CD4-positive, CD25-positive, alpha-beta regulatory T cell (primary cell): Measurements from ENCODE around the gene PPIB. TPM values are rescaled to one million over a fixed set of nuclear protein-coding genes. Genes with fewer than 3 reads are reported as not detected.

Experiments
- ATAC-seq, 2 donors: fragments of 150-1000 bp; cut with Tn5 transposase; one replicate each; pipeline ENCODE4 v1.10.0; 2021; ENCODE audit warnings: low read depth in 2 of 2, moderate number of reproducible peaks in 2 of 2, moderate library complexity in 1 of 2
- DNase-seq, 3 donors: peaks; one replicate each; pipeline versions ENCODE4 v3.0.0 to v3.0.0-alpha.2; 2012 to 2022; ENCODE audit warnings: mixed read lengths in 1 of 3
- H3K27ac ChIP-seq: one replicate; pipeline ENCODE4 v1.7.0; 2013; ENCODE audit warnings: mild to moderate bottlenecking, low read length; ENCODE audit not compliant: insufficient read depth, poor library complexity, severe bottlenecking
- H3K27me3 ChIP-seq: one replicate; pipeline ENCODE4 v1.7.0; 2013; ENCODE audit warnings: low read length; ENCODE audit not compliant: control insufficient read depth, insufficient read depth
- H3K36me3 ChIP-seq: one replicate; pipeline ENCODE4 v1.7.0; 2013; ENCODE audit warnings: mild to moderate bottlenecking, low read length, moderate library complexity; ENCODE audit not compliant: control insufficient read depth, insufficient read depth
- H3K4me1 ChIP-seq: 2 replicates; pipeline ENCODE4 v1.7.0; 2013; ENCODE audit warnings: mild to moderate bottlenecking, low read length; ENCODE audit not compliant: insufficient read depth, control insufficient read depth, poor library complexity, severe bottlenecking
- H3K4me3 ChIP-seq: one replicate; pipeline ENCODE4 v1.7.0; 2013; ENCODE audit warnings: low read depth, mild to moderate bottlenecking, low read length, moderate library complexity
- H3K9me3 ChIP-seq, 2 experiments: 1 replicate in 1 of 2; 2 replicates in 1 of 2; pipeline ENCODE4 v1.7.0; 2013; ENCODE audit warnings: low read length in 2 of 2, mild to moderate bottlenecking in 1 of 2, moderate library complexity in 1 of 2; ENCODE audit not compliant: control insufficient read depth in 2 of 2
- H3K27ac Mint-ChIP-seq, 3 donors: one replicate each; pipeline ENCODE4 v1.8.0; 2020 to 2022; ENCODE audit warnings: mild to moderate bottlenecking in 3 of 3, mixed read lengths in 3 of 3, moderate library complexity in 2 of 3
- H3K27me3 Mint-ChIP-seq: one replicate; pipeline ENCODE4 v1.8.0; 2022; ENCODE audit warnings: mild to moderate bottlenecking, mixed read lengths
- H3K36me3 Mint-ChIP-seq: one replicate; pipeline ENCODE4 v1.8.0; 2020; ENCODE audit warnings: mixed read lengths
- H3K4me1 Mint-ChIP-seq, 4 donors: one replicate each; pipeline ENCODE4 v1.8.0; 2020 to 2022; ENCODE audit warnings: mixed read lengths in 4 of 4, mild to moderate bottlenecking in 1 of 4
- H3K4me3 Mint-ChIP-seq, 4 donors: one replicate each; pipeline ENCODE4 v1.8.0; 2020 to 2022; ENCODE audit warnings: mild to moderate bottlenecking in 4 of 4, mixed read lengths in 4 of 4, moderate library complexity in 3 of 4
- H3K9me3 Mint-ChIP-seq, 7 donors: one replicate each; pipeline ENCODE4 v1.8.0; 2020 to 2022; ENCODE audit warnings: mixed read lengths in 7 of 7, mild to moderate bottlenecking in 3 of 7, moderate library complexity in 2 of 7
- polyA plus RNA-seq, 4 donors: library from polyadenylated mRNA; unstranded; fragments of 300-500 nt; fragmentation: Illumina TruSeq; gene quantifications; one replicate each; pipeline ENCODE4 v1.2.3, GENCODE V29; 2021
- total RNA-seq: library from RNA; stranded (reverse); gene quantifications from one replicate; pipeline ENCODE4 v1.2.3, GENCODE V29; 2022

PPIB gene
- total and polyA plus RNA-seq, 5 donors from 2014 or later, result 171 to 624 (median 558) TPM

DNA sequence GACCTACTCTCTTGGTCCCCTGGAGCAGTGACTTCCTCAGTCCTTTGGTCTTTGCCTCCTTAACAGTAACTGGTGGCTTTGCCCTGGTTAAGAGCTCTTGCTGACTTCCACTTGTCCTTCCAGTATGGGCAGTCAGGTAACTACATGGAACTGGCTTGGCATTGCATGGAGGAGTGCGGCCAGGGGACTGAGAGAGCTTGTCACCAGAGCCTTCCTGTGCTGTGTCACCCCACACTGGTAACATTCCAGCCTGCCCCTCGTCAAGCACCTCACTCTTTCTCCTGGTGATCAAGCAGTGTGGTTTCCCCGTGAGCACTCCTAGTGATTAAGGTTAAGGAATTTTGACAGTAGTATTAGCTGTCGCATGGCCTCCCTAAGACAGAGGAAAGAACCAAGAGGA, 30.6 kb downstream of the PPIB start:
- Histone ChIP-seq H3K9me3 (no peaks in the 10 kb centered on the region), H3K27ac (no peak overlapping the region), H3K4me3 (no peak overlapping the region), H3K36me3 (peaks cover 91% of the 10 kb centered on the region), H3K4me1 (no peaks in the 10 kb centered on the region), H3K27me3 (no peaks in the 10 kb centered on the region)
- H3K4me3 Mint-ChIP-seq, result no peak overlapping the region
- peak overlapping the region in 1 of 3 donors; percentile 82 for H3K27ac Mint-ChIP-seq
- no peaks in the 10 kb centered on the region for H3K27me3 Mint-ChIP-seq
- H3K4me1 Mint-ChIP-seq, result no peaks in the 10 kb centered on the region
- DNase-seq (no peak), ATAC-seq (no peak)
- H3K36me3 Mint-ChIP-seq, result peaks cover 69% of the 10 kb centered on the region
- no peaks in the 10 kb centered on the region for H3K9me3 Mint-ChIP-seq

DNA sequence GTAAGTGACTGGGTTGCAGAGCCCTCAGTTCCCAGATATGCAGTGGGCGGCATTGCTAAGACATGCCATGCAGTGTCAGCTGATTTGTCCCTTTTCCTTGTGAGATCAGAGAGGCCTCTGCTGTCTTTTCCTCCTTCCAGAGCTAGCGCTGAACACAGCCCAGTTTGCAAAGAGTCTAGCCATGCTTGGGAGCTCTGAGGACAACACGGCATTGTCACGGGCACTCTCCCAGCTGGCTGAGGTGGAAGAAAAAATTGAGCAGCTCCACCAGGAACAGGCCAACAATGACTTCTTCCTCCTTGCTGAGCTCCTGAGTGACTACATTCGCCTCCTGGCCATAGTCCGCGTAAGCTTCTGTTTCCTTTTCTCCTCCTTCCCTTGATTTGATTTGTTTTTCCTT, 31.3 kb downstream of the PPIB start:
- H3K27ac Mint-ChIP-seq, result peak overlapping the region in 2 of 3 donors; percentile 82 to 88
- Histone ChIP-seq H3K4me1 (no peaks in the 10 kb centered on the region), H3K36me3 (peaks cover 90% of the 10 kb centered on the region), H3K27me3 (no peaks in the 10 kb centered on the region), H3K27ac (no peak overlapping the region), H3K4me3 (no peak overlapping the region), H3K9me3 (no peaks in the 10 kb centered on the region)
- no peaks in the 10 kb centered on the region for H3K9me3 Mint-ChIP-seq
- H3K36me3 Mint-ChIP-seq, result peaks cover 66% of the 10 kb centered on the region
- H3K27me3 Mint-ChIP-seq, result no peaks in the 10 kb centered on the region
- H3K4me1 Mint-ChIP-seq, result no peaks in the 10 kb centered on the region
- DNase-seq, result no peak
- no peak overlapping the region for H3K4me3 Mint-ChIP-seq
- ATAC-seq, result no peak

DNA sequence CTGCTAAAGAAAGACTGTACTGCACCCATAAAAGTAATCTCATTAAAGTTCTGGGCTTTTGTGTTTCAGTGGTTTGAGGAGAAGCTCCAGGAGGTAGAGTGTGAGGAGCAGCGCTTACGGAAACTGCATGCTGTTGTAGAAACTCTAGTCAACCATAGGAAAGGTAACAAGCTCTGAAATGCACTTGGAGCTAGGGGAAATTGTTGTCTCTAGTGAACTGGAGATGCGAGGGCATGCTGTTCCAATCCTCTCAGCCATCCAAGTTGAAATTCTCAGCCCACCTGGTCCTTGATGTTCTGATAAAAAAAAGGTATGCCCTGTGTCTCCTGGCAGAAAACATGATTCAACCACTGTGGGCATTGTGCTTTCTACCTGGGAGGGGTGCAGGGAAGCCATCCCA, 32.7 kb downstream of the PPIB start:
- ATAC-seq (no peak), DNase-seq (no peak)
- Histone ChIP-seq H3K4me1 (no peaks in the 10 kb centered on the region), H3K4me3 (no peak overlapping the region), H3K36me3 (peaks cover 89% of the 10 kb centered on the region), H3K9me3 (no peaks in the 10 kb centered on the region), H3K27me3 (no peaks in the 10 kb centered on the region), H3K27ac (no peak overlapping the region)
- no peaks in the 10 kb centered on the region for H3K27me3 Mint-ChIP-seq
- H3K4me1 Mint-ChIP-seq, result no peaks in the 10 kb centered on the region
- H3K36me3 Mint-ChIP-seq, result peaks cover 65% of the 10 kb centered on the region
- H3K27ac Mint-ChIP-seq, result no peak overlapping the region
- H3K4me3 Mint-ChIP-seq, result no peak overlapping the region
- H3K9me3 Mint-ChIP-seq, result no peaks in the 10 kb centered on the region

DNA sequence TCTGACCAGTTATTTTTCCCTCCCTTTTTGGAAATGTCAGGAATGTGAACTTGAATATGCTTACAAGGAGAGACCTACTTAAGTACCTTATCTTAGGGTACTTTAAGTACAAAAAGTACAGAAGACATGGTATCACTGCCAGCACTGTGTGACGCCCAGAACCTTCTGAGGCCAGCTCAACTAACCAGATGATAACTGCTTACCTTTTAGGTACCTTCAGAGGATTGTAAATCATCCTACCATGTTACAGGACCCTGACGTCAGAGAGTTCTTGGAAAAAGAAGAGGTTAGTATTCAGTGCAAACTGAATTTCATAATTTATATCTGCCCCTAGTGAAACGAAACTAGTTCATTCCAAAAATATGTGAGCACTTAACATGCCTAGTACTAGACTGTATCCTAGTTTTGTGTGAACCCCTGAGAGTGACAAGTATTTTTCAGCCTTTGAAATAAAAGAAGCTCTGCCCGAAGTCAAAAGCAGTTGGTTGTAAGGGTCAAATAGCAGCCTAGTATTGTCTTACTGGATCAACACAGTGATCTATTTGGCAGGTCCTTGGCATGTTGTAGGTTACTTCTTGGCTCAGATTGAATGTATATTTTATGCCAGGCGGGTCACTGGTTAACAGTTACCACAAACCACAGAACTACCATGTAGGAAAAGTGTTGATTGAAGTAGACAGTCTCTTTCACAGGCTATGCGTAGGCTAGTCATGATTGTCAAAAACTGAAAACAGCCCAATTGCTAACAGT, 35.1 kb downstream of the PPIB start:
- Histone ChIP-seq H3K4me1 (no peaks in the 10 kb centered on the region), H3K4me3 (no peak overlapping the region), H3K27ac (no peak overlapping the region), H3K9me3 (no peaks in the 10 kb centered on the region), H3K27me3 (no peaks in the 10 kb centered on the region), H3K36me3 (peaks cover 84% of the 10 kb centered on the region)
- Mint-ChIP-seq H3K9me3 (no peaks in the 10 kb centered on the region), H3K27ac (peak overlapping the region in 1 of 3 donors; percentile 9), H3K27me3 (no peaks in the 10 kb centered on the region), H3K4me3 (no peak overlapping the region), H3K4me1 (no peaks in the 10 kb centered on the region), H3K36me3 (peaks cover 68% of the 10 kb centered on the region)
- no peak for DNase-seq
- no peak for ATAC-seq

DNA sequence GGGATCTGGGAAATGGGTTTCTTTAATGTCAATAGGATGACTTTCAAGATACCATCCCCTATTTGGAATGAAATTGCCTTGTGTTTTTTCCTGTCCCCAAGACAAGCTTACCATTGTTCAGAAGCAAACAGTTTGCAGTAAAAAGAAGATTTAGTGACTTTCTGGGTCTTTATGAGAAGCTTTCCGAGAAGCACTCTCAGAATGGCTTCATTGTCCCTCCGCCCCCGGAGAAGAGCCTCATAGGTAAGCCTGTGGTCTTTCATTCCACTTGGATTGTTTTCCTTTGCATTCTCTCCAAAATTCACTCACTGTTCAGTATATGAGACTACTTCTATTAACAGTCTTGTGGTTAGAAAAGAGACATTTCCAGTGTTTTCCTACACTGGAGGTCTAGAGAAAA, 36.8 kb downstream of the PPIB start:
- Histone ChIP-seq H3K27ac (no peak overlapping the region), H3K27me3 (no peaks in the 10 kb centered on the region), H3K9me3 (no peaks in the 10 kb centered on the region), H3K4me1 (no peaks in the 10 kb centered on the region), H3K36me3 (peaks cover 84% of the 10 kb centered on the region), H3K4me3 (no peak overlapping the region)
- Mint-ChIP-seq H3K4me3 (no peak overlapping the region), H3K4me1 (peaks cover 0 to 3% (median 0%) of the 10 kb centered on the region in 4 donors), H3K9me3 (no peaks in the 10 kb centered on the region), H3K27ac (peak overlapping the region in 1 of 3 donors; percentile 50), H3K27me3 (no peaks in the 10 kb centered on the region), H3K36me3 (peaks cover 57% of the 10 kb centered on the region)
- no peak for DNase-seq
- ATAC-seq, result no peak

DNA sequence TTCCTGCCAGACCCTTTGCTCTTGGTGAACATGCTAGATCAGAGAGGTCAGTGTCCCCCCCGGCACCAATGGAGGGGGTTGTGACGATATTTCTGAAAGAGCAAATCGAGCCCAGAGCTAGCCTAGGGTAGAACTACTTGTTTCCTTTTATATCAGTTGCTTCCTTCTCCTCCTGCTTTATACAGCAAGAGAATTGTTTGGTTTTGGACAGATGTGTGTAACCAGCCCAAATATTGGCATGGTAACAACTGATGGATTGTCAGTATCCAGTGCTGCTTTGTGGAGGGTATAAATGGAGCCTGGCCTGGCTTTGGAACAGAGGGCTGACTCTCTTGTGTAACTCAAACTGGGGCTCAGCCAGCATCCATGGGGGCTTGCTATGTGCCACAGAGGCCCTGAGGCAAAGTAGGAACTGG, 39.9 kb downstream of the PPIB start:
- no peaks in the 10 kb centered on the region for H3K4me1 ChIP-seq
- Mint-ChIP-seq H3K27me3 (no peaks in the 10 kb centered on the region), H3K27ac (no peak overlapping the region), H3K36me3 (peaks cover 49% of the 10 kb centered on the region), H3K9me3 (no peaks in the 10 kb centered on the region), H3K4me1 (peaks cover 0 to 7% (median 0%) of the 10 kb centered on the region in 4 donors), H3K4me3 (no peak overlapping the region)
- DNase-seq (no peak), ATAC-seq (no peak)
- H3K36me3 ChIP-seq, result peaks cover 83% of the 10 kb centered on the region
- no peaks in the 10 kb centered on the region for H3K27me3 ChIP-seq
- H3K27ac ChIP-seq, result no peak overlapping the region
- no peaks in the 10 kb centered on the region for H3K9me3 ChIP-seq
- H3K4me3 ChIP-seq, result no peak overlapping the region

DNA sequence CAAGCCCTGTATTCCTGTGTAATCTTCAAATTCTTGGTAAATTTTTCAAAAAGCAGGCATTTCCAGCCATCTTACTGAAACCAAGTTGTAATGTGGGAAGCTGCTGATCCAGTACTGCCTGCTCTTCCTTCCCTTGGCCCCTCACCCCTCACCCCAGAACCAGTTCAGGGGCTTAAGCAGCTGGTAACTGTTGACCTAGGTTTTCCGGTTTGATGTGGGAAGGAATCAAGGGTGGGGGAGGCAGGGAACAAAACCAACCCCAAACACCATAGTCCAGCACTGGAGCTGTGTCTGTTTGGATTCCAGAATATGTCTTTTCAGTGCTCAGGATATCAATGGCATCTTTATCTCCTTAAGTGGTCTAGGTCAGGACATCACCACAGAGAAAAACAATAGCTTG, 40.4 kb downstream of the PPIB start:
- Mint-ChIP-seq H3K4me1 (peaks cover 0 to 7% (median 0%) of the 10 kb centered on the region in 4 donors), H3K9me3 (no peaks in the 10 kb centered on the region), H3K4me3 (no peak overlapping the region), H3K27me3 (no peaks in the 10 kb centered on the region), H3K36me3 (peaks cover 47% of the 10 kb centered on the region), H3K27ac (no peak overlapping the region)
- H3K4me1 ChIP-seq, result no peaks in the 10 kb centered on the region
- no peak overlapping the region for H3K4me3 ChIP-seq
- no peak overlapping the region for H3K27ac ChIP-seq
- DNase-seq (no peak), ATAC-seq (no peak)
- peaks cover 83% of the 10 kb centered on the region for H3K36me3 ChIP-seq
- H3K9me3 ChIP-seq, result no peaks in the 10 kb centered on the region
- H3K27me3 ChIP-seq, result no peaks in the 10 kb centered on the region

DNA sequence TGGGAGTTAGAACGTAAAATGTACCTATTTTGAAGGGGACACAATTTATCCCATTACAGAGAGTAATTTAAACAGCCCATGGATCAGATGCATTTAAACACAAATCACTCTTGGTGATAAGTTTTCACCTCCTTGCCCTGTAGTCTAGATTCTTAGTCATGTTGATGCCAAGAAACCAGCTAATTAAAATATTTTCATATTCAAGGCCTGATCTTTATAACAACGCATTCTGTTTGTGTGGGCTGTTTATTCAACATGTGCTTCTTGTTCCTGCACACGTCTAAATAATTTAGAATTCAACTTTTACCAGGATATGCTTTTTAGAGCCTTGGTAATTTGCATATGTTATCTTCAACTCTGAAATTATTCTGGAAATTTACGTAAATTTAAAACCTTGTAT, 41.2 kb downstream of the PPIB start:
- Histone ChIP-seq H3K9me3 (no peaks in the 10 kb centered on the region), H3K4me1 (no peaks in the 10 kb centered on the region), H3K4me3 (no peak overlapping the region), H3K27ac (no peak overlapping the region), H3K36me3 (peaks cover 82% of the 10 kb centered on the region), H3K27me3 (no peaks in the 10 kb centered on the region)
- DNase-seq (no peak), ATAC-seq (no peak)
- no peaks in the 10 kb centered on the region for H3K9me3 Mint-ChIP-seq
- peaks cover 44% of the 10 kb centered on the region for H3K36me3 Mint-ChIP-seq
- peaks cover 0 to 7% (median 0%) of the 10 kb centered on the region in 4 donors for H3K4me1 Mint-ChIP-seq
- H3K27ac Mint-ChIP-seq, result peak overlapping the region in 1 of 3 donors; percentile 78
- no peak overlapping the region for H3K4me3 Mint-ChIP-seq
- no peaks in the 10 kb centered on the region for H3K27me3 Mint-ChIP-seq
